HUDEP-2 (cell line): Measurements from ENCODE around the gene SLC66A2.
"Not testable (repeated sequence)": the region's sequence is repeated elsewhere in the genome, so short reads cannot be mapped to it uniquely, and the experiment has no call there.

ENCODE experiments used
- DNase-seq, 76 experiments: peaks; one replicate each; lab custom pipeline; 2025; ENCODE audit not compliant: unreplicated experiment in 76 of 76; lab: John Stamatoyannopoulos, UW

SLC66A2 gene

DNA sequence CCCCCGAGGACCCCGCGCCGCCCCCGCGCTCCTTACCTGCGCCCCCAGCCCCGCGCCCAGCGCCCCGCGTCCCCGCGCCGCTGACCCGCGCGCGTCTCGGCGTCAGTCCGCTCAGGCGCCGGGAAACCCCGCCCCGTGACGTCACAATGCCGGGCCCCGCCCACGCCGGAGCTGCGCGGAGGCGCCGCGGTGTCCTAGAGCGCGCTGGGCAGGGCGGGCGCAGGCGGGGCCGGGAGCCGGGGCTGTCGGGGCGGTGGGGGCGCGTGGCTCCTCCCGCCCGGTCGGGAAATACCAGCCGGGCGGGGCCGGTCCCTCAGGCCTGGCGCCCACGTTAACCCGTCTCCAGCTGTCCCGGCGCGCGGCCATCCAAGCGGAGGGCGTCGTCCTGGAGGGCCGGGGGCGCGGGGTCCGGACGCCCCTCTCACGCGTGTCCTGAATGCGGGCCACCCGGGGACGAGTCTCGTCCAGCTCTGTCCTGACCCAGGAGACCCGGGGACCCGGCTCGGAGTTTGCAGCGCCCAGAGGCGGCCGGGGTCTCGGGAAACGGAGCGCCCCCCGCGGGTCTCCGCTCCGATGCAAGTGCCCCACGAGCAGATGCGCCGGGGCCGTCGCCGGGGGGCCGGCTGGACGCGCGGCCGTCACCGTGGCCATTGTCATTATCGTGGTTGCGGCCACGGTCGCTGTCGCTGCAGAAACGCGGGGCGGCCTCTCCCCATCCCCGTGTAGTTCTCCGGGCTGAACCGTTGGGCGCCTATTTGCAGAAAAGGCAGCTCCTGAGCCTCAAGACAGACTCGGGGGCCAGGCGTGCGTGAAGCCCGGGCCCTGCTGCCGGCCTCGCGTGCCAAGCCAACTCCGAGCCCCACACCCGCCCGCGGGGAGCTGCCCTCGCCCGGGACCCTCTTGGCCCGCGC is at the start of gene SLC66A2:
Gene SLC66A2, minus strand, starts transcription at position 109 of the 911 bp plus-strand sequence. CDS start 727 bp downstream, outside the sequence.
- DNase-seq = peak in 73 of 76 experiments; percentile 33 to 98 (median 87)

DNA sequence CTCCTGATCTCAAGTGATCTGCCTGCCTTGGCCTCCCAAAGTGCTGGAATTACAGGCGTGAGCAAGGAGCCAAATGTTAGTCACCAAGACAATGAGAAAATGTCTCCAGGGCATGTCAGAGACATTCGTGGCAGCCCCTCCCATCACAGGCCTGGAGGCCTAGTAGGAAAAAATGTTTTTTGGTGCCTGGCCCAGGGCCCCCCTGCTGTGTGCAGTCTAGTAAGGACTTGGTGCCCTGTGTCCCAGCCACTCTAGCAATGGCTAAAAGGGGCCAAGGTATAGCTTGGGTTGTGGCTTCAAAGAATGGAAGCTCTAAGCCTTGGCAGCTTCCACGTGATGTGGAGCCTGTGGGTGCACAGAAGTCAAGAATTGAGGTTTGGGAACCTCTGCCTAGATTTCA is 49.4 kb upstream of the SLC66A2 start:
- no peak for DNase-seq

DNA sequence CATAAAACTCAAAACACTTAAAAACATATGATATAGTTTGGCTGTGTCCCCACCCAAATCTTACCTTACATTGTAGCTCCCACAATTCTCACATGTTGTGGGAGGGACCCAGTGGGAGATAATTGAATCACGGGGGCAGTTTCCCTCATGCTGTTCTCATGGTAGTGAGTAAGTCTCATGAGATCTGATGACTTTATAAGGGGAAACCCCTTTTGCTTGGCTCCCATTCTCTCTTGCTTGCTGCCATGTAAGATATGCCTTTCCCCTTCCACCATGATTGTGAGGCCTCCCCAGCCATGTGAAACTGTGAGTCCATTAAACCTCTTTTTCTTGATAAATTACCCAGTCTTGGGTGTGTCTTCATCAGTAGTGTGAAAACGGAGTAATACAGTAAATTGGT is 48.2 kb upstream of the SLC66A2 start:
- not testable (repeated sequence) for DNase-seq

DNA sequence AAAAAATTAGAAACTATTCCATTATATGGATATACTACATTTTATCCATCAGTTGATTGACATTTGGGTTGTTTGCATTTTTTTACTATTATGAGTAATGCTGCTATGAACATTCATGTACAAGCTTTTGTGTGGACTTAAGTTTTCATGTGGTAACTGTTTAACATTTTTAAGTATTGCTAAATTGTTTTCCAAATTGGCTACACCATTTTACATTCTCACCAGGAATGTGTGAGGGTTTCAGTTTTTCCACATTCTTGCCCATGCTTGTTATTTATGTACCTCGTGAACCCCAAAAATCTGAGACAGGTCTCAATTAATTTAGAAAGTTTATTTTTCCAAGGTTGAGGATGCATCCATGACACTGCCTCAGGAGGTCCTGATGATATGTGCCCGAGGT is 40.0 kb upstream of the SLC66A2 start:
- no peak for DNase-seq

DNA sequence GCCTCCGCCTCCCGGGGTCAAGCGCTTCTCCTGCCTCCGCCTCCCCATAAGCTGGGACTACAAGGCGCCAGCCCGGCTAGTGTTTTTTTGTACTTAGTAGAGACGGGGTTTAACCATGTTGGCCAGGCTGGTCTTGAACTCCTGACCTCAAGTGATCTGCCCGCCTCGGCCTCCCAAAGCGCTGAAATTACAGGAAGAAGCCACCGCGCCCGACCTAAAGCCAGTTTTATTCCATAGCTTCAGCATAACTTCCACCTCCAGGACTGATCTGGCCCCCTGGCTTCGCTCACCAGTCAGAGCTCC is 37.7 kb upstream of the SLC66A2 start:
- DNase-seq = no peak

DNA sequence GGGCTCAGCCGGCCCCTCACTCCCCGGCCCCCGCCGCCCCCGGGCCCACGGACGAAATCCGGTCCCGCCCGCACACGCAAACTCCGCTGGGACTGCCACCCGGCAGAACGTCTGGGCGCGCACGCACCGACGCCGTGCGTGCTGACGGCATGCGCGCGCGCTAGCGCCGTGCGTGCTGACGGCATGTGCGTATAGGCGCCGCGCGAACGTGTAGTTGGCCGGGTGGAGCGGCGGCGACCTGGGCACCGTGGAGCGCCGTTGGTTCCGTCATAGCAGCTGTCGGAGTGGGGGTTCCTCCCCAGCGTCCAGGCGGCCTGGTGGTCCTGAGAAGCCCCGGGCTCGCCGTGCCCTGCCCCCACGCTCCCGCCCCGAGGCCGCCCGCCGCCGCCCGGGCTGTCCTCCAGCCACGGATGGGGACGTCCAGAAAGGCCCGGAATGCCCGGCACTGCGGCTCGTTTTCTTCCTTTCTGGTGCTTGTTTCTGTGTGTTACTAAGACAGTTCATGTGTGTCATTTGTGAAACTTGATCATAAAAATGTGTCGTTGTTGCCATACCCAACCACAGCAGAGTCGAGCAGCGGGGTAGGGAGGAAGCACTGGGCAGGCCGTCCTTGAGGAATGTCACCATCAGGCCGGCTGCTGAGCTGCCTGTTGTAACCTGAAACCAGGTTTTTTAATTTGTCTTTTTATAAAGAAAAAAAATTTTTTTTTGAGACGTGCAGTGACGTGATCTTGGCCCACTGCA is 37.2 kb upstream of the SLC66A2 start, which contains the start of gene TXNL4A:
Gene TXNL4A, minus strand, starts transcription at position 113 of the 744 bp plus-strand sequence. CDS start 171 bp downstream, outside the sequence.
- DNase-seq = peak in 72 of 76 experiments; percentile 26 to 91 (median 72)

DNA sequence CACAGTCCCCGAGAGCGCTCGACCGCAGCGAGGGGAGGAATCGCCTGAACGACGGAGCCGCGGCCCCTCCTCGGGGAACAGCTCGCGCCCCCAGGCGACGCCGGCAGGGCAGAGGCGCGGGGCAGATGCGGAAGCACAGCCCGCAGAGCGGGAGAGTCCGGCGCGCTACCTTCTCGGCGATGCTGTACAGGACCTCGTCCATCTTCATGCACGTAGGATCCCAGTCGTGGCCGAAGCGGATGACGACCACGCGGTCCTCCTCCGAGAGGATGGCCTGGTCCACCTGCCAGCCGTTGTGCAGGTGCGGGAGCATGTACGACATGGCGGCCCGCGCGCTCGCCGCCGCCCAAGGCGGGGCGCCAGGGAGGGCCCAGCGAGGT is 36.6 kb upstream of the SLC66A2 start:
- peak in 51 of 76 experiments; percentile 3 to 79 (median 50) for DNase-seq

DNA sequence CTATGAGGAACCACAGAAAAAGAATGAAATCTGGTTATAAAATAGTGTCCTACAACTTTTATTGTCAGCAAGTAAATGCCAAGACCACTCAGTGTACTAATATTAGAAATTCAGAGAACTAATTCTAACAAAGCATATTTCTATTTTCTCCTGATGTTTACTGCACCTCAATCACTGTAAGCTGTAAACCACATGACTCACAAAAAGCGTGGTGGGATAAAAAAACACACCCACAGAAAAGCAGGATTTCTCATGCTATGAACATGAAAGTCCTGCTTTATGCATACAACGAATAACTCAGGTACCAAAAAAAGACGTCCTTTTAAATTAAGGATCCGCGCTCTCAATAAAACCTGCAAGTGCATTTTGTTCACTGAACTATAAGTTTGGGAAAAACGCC is 36.1 kb upstream of the SLC66A2 start:
- DNase-seq = no peak

DNA sequence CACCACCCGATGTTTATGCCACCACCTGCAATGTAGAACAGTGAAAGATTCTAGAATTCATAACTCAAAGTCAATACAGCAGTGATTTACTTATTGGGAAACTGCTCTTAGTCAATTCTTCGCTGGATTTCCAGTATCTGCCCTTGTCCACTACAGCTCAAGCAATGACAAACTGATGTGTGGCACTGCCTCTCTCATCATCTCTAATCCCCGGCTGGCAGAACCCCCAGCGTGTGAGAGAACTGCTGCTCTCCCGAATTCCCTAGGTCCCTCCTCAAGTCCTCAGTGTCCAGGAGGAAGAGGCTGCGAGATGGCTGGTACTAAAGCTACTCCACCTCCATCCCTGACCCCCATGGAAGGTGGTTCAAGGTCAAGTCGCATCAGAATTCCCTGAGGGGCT is 35.3 kb upstream of the SLC66A2 start:
- DNase-seq = no peak

DNA sequence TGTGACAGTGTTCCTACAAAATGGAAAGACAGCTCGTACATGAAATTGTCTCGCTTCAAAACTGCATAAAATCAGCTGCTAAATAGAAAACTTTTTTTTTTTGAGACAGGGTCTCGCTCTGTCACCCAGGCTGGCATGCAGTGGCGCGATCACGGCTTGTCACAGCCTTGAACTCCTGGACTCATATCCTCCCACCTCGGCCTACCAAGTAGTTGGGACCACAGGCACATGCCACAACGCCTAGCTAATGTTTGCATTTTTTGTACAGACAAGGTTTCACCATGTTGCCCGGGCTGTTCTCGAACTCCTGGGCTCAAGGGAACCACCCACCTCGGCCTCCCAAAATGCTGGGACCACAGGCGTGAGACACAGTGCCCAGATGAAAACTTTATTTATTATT is 33.7 kb upstream of the SLC66A2 start:
- no peak for DNase-seq

DNA sequence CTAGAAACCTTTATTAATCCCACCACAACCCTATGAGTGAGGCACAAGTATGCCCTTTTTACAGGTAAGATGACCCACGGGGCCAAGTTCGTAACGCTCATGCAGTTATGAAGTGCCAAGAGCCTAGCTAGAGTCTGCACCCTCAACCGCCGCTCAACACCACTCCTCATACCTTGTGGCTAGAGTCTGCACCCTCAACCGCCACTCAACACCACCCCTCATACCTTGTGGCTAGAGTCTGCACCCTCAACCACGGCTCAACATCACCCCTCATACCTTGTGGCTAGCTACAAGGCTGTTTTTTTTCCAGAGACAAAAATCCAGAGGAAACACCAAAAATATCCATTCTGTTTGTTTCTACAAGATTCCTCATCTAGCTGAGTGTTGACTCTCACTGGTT is 32.3 kb upstream of the SLC66A2 start:
- DNase-seq = no peak

DNA sequence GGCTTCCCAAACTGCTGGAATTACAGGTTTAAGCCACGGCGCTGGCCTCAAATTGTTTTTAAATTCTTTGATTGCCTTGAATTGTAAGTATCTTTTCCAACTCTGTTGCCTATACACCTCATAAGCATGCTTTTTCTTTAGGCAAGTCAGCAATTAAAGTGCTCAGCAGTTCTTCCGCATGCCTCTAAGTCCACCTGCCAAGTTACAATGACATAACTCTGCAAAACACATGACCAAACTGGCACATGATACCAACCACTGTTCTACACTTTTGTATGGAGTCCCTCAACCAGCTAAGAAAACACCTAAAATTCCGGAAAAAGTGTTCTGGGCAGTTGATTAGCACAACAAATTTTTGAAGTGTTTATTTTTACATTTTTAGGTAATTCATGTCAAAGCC is 31.8 kb upstream of the SLC66A2 start:
- DNase-seq = no peak

DNA sequence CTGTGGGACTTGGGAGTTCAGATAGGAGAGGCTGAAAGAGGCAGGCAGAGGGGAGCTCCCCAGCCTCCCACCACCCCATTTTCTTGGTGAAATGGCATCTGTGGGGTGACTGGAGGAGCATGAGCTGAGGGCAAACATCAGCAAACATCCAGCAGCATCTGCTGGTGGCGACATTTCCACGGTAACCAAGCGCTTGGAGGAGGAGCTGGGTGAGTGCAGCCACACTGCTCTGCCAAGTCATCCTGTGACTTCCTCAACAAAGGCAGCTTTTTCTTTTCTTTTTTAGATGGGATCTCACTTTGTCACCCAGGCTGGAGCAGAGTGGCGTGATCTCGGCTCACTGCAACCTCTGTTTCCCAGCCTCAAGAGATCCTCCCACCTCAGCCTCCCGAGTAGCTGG is 31.3 kb upstream of the SLC66A2 start:
- DNase-seq = peak in 12 of 76 experiments; percentile 3 to 44 (median 25)

DNA sequence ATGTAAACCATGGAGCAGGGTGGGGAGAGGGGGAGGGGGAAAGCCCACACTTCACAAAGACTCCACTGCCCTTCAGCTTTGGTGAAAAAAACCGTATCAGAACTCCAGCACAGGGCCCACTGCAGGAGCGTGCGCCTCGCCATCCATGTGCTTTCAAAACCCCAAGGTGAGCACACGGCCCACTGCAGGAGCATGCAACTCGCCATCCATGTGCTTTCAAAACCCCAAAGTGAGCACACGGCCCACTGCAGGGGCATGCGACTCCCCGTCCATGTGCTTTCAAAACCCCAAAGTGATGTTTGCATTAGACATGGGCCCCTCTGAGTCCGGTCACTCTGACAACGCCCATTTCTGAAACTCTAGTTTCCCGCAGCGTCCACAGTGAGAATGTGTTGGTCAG is 29.1 kb upstream of the SLC66A2 start:
- no peak for DNase-seq

DNA sequence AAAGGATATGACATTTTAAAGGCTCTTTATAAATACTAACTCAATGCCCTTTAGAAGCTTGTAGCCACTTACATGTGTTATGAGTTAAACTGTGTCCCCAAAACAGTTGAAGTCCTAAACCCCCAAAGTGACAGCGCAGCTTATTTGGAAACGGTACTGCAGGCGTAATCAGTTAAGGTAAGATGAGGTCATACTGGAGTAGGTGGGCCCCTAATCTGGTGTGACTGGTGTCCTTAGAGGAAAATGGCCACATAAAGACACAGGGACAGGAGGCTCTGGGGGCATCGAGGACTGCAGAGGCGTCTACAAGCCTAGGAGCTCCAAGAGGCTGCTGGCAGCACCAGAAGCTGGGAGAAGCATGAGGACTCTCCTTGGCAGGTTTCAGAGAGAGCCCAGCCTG is 28.4 kb upstream of the SLC66A2 start:
- DNase-seq = no peak

DNA sequence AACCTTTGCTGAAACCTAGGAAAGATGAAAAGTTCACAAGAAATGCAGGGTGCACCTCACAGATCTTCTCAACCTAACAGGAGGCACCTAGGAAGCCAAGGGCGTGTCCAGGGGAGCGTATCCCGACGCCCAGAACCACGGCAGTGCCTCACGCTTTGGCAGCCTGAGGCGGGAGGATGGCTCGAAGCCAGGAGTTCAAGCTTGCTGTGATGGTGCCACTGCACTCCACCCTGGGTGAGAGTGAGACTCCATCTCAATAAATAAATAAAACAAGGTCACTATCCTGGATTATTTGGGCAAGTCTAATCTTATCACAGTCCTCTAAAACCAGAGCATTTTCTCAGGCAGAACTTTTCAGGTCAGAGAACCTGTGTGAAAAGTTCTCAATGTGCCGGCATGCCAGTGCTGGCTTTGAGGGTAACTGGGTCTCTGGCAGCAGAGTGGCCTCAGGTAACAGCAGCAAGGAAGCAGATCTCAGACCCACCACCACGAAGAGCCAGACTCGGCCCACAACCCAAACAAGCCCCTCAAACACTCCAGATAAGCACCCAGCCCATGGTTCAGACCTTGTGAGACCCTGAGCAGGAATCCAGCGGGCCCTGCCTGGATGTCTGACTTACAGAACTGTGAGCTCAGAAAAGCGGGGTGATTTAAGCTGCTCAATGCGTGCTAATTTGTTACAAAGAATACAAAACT is 24.7 kb upstream of the SLC66A2 start:
- peak in 70 of 76 experiments; percentile 8 to 88 (median 66) for DNase-seq

DNA sequence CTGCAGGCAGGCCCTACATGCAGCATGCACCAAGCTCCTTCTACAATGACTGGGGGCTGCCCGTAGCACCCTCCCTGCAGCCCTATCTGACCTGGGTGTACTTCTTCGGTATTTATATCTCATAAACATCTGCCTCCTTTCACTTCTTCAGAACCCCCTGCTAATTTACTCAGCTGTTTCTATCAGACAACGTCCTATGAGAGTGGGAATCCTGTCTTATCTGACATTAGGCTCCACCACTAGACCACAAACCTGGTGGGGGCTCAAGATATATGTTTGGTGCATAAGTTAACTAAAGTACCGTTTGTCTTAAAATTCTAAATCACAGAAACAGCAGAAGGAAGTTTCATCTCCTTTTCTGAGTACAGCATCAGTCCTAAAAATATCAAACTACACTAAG is 23.6 kb upstream of the SLC66A2 start:
- DNase-seq = peak in 56 of 76 experiments; percentile 3 to 89 (median 54)

DNA sequence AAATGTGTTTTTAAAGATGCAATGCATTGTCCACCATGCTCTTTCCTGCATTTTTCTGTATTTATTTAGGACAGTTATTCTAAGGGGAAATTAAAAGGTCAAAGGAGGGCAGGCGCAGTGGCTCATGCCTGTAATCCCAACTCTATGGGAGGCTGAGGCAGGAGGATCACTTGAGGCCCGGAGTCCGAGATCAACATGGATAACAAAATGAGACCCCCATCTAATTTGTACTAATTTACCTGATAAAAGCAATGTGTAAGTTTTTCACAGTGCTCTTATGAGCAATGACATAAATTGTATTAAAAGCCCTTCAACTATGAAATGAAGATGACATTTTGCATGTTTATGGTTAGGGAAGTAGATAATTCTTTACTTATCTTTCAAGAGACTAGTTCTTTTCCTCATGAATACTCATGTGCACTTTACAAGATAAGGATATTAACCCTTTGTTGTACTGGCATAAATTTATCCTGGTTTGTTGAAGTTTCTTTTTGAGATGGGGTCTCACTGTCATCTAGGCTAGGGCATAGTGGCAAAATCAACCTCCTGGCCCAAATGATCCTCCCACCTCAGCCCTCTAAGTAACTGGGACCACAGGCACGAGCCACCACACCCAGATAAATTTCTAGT is 22.7 kb upstream of the SLC66A2 start:
- DNase-seq = no peak

DNA sequence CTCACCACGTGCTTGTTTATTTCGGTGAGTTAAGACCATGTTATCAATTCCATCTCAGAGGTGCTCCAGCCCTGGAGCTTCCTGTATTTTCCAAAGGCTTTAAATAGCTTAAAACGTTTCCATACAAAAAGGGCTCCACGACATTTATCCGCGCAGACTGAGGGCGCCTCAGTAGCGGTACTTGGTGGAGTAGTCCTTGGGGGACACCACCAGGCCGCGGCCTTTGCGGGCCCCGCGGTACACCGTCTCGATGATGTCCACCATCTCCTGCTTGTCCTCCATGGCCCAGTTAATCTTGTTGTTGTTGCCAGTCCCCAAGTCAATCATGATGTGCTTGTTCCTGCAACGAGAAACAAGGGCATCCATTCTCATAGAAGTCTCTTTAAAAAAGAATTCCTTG is 22.1 kb upstream of the SLC66A2 start:
- DNase-seq = no peak

DNA sequence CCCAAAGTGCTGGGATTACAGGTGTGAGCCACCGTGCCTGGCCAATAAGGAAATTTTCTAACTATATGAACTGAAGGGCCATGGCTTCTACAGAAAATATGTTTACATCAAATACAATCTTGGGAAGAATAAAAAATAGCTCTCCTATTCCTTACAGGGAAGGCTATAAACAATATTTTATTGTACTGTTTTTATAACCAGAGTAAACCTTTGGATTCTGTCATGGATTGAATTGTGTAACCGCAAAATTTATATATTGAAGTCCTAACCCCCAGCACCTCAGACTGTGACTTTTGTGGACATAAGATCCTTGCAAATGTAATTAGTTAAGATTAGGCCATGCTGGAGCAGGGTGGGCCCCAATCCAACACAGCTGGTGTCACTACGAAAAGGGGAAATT is 21.3 kb upstream of the SLC66A2 start:
- no peak for DNase-seq

DNA sequence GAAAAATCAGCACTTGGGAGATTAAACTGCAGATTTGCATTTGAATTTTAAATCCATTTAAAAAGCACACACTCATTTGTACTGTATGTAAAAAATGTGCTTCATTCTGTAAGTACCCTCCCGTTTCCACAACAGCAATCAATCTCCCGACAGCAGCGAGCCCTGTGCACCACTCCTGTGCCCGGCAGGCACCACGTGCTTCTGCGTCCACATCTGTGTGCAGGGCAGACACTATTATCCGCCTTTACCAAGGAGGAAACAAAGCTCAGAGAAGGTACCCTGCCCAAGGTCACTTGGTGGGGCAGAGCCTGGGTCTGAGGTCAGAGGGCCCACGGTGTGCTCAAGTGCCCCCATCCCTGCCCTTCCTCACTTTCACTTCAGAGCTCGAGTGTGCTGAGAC is 20.5 kb upstream of the SLC66A2 start:
- DNase-seq = no peak
